H9 (cell line): ENCODE data around the gene ARL13B. TPM values are rescaled to one million over a fixed set of nuclear protein-coding genes. Genes with fewer than 3 reads are reported as not detected.

Experiments used
- DNase-seq: peaks from one replicate; pipeline ENCODE4 v3.0.0-alpha.2; 2017
- H2AFZ ChIP-seq: one replicate; pipeline ENCODE4 v1.6.1; 2013; ENCODE audit warnings: mild to moderate bottlenecking, low read length, control low read depth, moderate library complexity
- H2AK5ac ChIP-seq: 2 replicates; pipeline ENCODE4 v1.6.1; 2013; ENCODE audit warnings: low read length, control low read depth, mixed read lengths; ENCODE audit not compliant: insufficient read length
- H2BK120ac ChIP-seq: one replicate; pipeline ENCODE4 v1.6.1; 2013; ENCODE audit warnings: low read depth, mild to moderate bottlenecking, low read length, control low read depth, inconsistent platforms; ENCODE audit not compliant: poor library complexity, severe bottlenecking
- H2BK12ac ChIP-seq: 2 replicates; pipeline ENCODE4 v1.6.1; 2013; ENCODE audit warnings: low read length, control low read depth, mixed read lengths, low read depth; ENCODE audit not compliant: insufficient read length
- H2BK15ac ChIP-seq: 2 replicates; pipeline ENCODE4 v1.6.1; 2013; ENCODE audit warnings: low read depth, low read length, control low read depth
- H2BK20ac ChIP-seq: one replicate; pipeline ENCODE4 v1.6.1; 2013; ENCODE audit warnings: low read depth, mild to moderate bottlenecking, low read length, control low read depth, inconsistent platforms; ENCODE audit not compliant: poor library complexity, severe bottlenecking
- H2BK5ac ChIP-seq: 2 replicates; pipeline ENCODE4 v1.6.1; 2013; ENCODE audit warnings: low read length, control low read depth, mixed read lengths; ENCODE audit not compliant: insufficient read length
- H3K14ac ChIP-seq: 2 replicates; pipeline ENCODE4 v1.6.1; 2013; ENCODE audit warnings: low read length, control low read depth; ENCODE audit not compliant: insufficient read depth
- H3K18ac ChIP-seq: 2 replicates; pipeline ENCODE4 v1.6.1; 2013; ENCODE audit warnings: low read depth, mild to moderate bottlenecking, mixed read lengths, low read length, control low read depth; ENCODE audit not compliant: insufficient read length
- H3K23ac ChIP-seq: 2 replicates; pipeline ENCODE4 v1.6.1; 2013; ENCODE audit warnings: low read length, control low read depth, mixed read lengths, low read depth; ENCODE audit not compliant: insufficient read length
- H3K23me2 ChIP-seq: 2 replicates; pipeline ENCODE4 v1.6.1; 2013; ENCODE audit warnings: low read depth, mild to moderate bottlenecking, mixed read lengths, low read length, control low read depth; ENCODE audit not compliant: insufficient read length, poor library complexity, severe bottlenecking
- H3K27ac ChIP-seq: 2 replicates; pipeline ENCODE4 v1.5.1; 2013; ENCODE audit warnings: low read length, control low read depth, mixed read lengths, low read depth; ENCODE audit not compliant: insufficient read length
- H3K27me3 ChIP-seq: 2 replicates; pipeline ENCODE4 v1.6.1; 2013; ENCODE audit warnings: low read length, control low read depth, inconsistent platforms; ENCODE audit not compliant: insufficient read depth
- H3K4ac ChIP-seq: 2 replicates; pipeline ENCODE4 v1.6.1; 2013; ENCODE audit warnings: low read depth, mild to moderate bottlenecking, control low read depth, inconsistent platforms, low read length, moderate library complexity
- H3K4me1 ChIP-seq: 2 replicates; pipeline ENCODE4 v1.6.1; 2013; ENCODE audit warnings: low read length, control low read depth, inconsistent platforms; ENCODE audit not compliant: insufficient read depth
- H3K4me2 ChIP-seq: 2 replicates; pipeline ENCODE4 v1.6.1; 2013; ENCODE audit warnings: low read length, control low read depth, mixed read lengths; ENCODE audit not compliant: insufficient read length, insufficient read depth
- H3K56ac ChIP-seq: 2 replicates; pipeline ENCODE4 v1.6.1; 2013; ENCODE audit warnings: low read depth, mild to moderate bottlenecking, mixed read lengths, low read length, control low read depth; ENCODE audit not compliant: insufficient read length
- H3K79me1 ChIP-seq: 2 replicates; pipeline ENCODE4 v1.6.1; 2013; ENCODE audit warnings: low read depth, mild to moderate bottlenecking, moderate library complexity, low read length, control low read depth, inconsistent platforms; ENCODE audit not compliant: insufficient read depth, poor library complexity, severe bottlenecking
- H3K79me2 ChIP-seq: 2 replicates; pipeline ENCODE4 v1.6.1; 2013; ENCODE audit warnings: low read length, control low read depth, inconsistent platforms; ENCODE audit not compliant: insufficient read depth
- H3K9ac ChIP-seq: 2 replicates; pipeline ENCODE4 v1.6.1; 2013; ENCODE audit warnings: low read length, control low read depth, mixed read lengths; ENCODE audit not compliant: insufficient read length; ENCODE audit errors: extremely low read depth
- H3K9me3 ChIP-seq: one replicate; pipeline ENCODE4 v1.6.1; 2013; ENCODE audit warnings: low read depth, low read length, inconsistent platforms; ENCODE audit not compliant: control insufficient read depth
- H3T11ph ChIP-seq: one replicate; pipeline ENCODE4 v1.6.1; 2013; ENCODE audit warnings: mild to moderate bottlenecking, low read length, control low read depth, inconsistent platforms
- H4K20me1 ChIP-seq: one replicate; pipeline ENCODE4 v1.6.1; 2013; ENCODE audit not compliant: control insufficient read depth, insufficient read length, insufficient read depth
- H4K5ac ChIP-seq: 2 replicates; pipeline ENCODE4 v1.6.1; 2013; ENCODE audit warnings: low read depth, mild to moderate bottlenecking, mixed read lengths, low read length, control low read depth; ENCODE audit not compliant: insufficient read length
- H4K8ac ChIP-seq: replicated peaks from 2 replicates; pipeline ENCODE4 v1.6.1; 2013; ENCODE audit warnings: low read length, control low read depth, mixed read lengths, low read depth; ENCODE audit not compliant: insufficient read length
- H4K91ac ChIP-seq: 2 replicates; pipeline ENCODE4 v1.6.1; 2013; ENCODE audit warnings: low read depth, mild to moderate bottlenecking, moderate library complexity, mixed read lengths, low read length, control low read depth; ENCODE audit not compliant: insufficient read length
- H3K27ac Mint-ChIP-seq, 3 experiments: 2 replicates in 2 of 3; 3 replicates in 1 of 3; pipeline ENCODE4 v1.8.0; 2020 to 2021; ENCODE audit warnings: mixed read lengths in 3 of 3, mild to moderate bottlenecking in 1 of 3, moderate library complexity in 1 of 3
- H3K27me3 Mint-ChIP-seq: 2 replicates; pipeline ENCODE4 v1.8.0; 2021; ENCODE audit warnings: low read depth, mild to moderate bottlenecking, moderate library complexity, mixed read lengths
- H3K36me3 Mint-ChIP-seq, 3 experiments: 2 replicates in 2 of 3; 3 replicates in 1 of 3; pipeline ENCODE4 v1.8.0; 2020 to 2021; ENCODE audit warnings: low read depth in 3 of 3, mixed read lengths in 3 of 3; ENCODE audit not compliant: insufficient read depth in 1 of 3
- H3K4me1 Mint-ChIP-seq, 2 experiments: 2 replicates each; pipeline ENCODE4 v1.8.0; 2020; ENCODE audit warnings: mixed read lengths in 2 of 2
- H3K4me3 Mint-ChIP-seq, 2 experiments: 2 replicates in 1 of 2; 3 replicates in 1 of 2; pipeline ENCODE4 v1.8.0; 2020 to 2021; ENCODE audit warnings: mild to moderate bottlenecking in 2 of 2, mixed read lengths in 2 of 2, moderate library complexity in 1 of 2
- H3K9me3 Mint-ChIP-seq, 2 experiments: 2 replicates in 1 of 2; 3 replicates in 1 of 2; pipeline ENCODE4 v1.8.0; 2020; ENCODE audit warnings: mild to moderate bottlenecking in 2 of 2, mixed read lengths in 2 of 2, moderate library complexity in 1 of 2
- CTCF ChIP-seq: fragments of 200-600 bp; sonication (generic); conservative IDR thresholded peaks from 3 replicates; pipeline ENCODE4 v1.8.0; 2021; ENCODE audit warnings: antibody characterized with exemption, mild to moderate bottlenecking
- WGBS: extraction: QIAGEN DNeasy Blood & Tissue Kit; methylation state at CpG from one replicate; pipeline ENCODE4 v1.1.7; 2013; ENCODE audit warnings: missing lambda C conversion rate, low lambda C conversion rate, mixed read lengths; ENCODE audit not compliant: insufficient read length; ENCODE audit errors: extremely low coverage; 5-methylcytosine and 5-hydroxymethylcytosine counted together
- total RNA-seq: library from RNA; stranded (reverse); gene quantifications from 2 replicates; pipeline ENCODE4 v1.2.1, GENCODE V29; 2021

Gene ARL13B
- total RNA-seq, 1 experiment from 2014 or later = 7.9 TPM

- no peak overlapping the region for H2BK5ac ChIP-seq
- H3K9me3 ChIP-seq = no peaks in the 10 kb centered on the region
- no peak for TF ChIP-seq CTCF
- H3K9ac ChIP-seq = no peak overlapping the region
- no peak overlapping the region for H3K18ac ChIP-seq
- H3K79me2 ChIP-seq = no peaks in the 10 kb centered on the region; the same call in 1 of the 2 replicates
- no peaks in the 10 kb centered on the region; the same call in none of the 2 replicates for H3K4me1 ChIP-seq
- H3K27me3 ChIP-seq = no peaks in the 10 kb centered on the region
- peaks cover 8% of the 10 kb centered on the region for H3K23me2 ChIP-seq
- no peak overlapping the region for H3K4ac ChIP-seq
- H2BK20ac ChIP-seq = no peak overlapping the region
- H3K4me2 ChIP-seq = no peak overlapping the region
- no peak overlapping the region for H2BK15ac ChIP-seq
- DNase-seq = no peak
- H3T11ph ChIP-seq = no peak overlapping the region
- no peak overlapping the region for H2AFZ ChIP-seq
- H4K5ac ChIP-seq = no peak overlapping the region
- H3K27ac ChIP-seq = no peak overlapping the region
- no peak overlapping the region for H2BK120ac ChIP-seq
- Mint-ChIP-seq H3K9me3 (no peaks in the 10 kb centered on the region), H3K36me3 (peaks cover 0 to 2% (median 1%) of the 10 kb centered on the region in 3 experiments; a peak in 2 of 7 replicates), H3K4me3 (peak overlapping the region in 1 of 2 experiments; percentile 17; a peak in 2 of 5 replicates), H3K27me3 (no peaks in the 10 kb centered on the region), H3K27ac (no peak overlapping the region), H3K4me1 (peaks cover 5 to 8% of the 10 kb centered on the region in 2 experiments)
- H2BK12ac ChIP-seq = no peak overlapping the region
- H3K23ac ChIP-seq = no peak overlapping the region
- WGBS = no CpG with 5 or more reads among the region's 13 CpGs
- no peaks in the 10 kb centered on the region for H4K20me1 ChIP-seq
- no peak overlapping the region for H3K56ac ChIP-seq
- no peak overlapping the region for H3K14ac ChIP-seq
- H3K79me1 ChIP-seq = peaks cover 4% of the 10 kb centered on the region
- no peak overlapping the region for H4K91ac ChIP-seq
- no peak overlapping the region for H2AK5ac ChIP-seq
- no peak overlapping the region for H4K8ac ChIP-seq
Measured at GRCh38 chr3:94061297-94061696, 81.3 kb downstream of the ARL13B start.
